Erythroblast (primary cell): Measurements from ENCODE around the gene DDX55.

Source experiments
- GATA1 ChIP-seq: IDR thresholded peaks from 2 replicates; pipeline ENCODE4 v1.6.1; 2011; ENCODE audit warnings: low read depth, mild to moderate bottlenecking, control low read depth, low read length, moderate library complexity
- POLR2A ChIP-seq: IDR thresholded peaks from 2 replicates; pipeline ENCODE4 v1.6.1; 2011; ENCODE audit warnings: mild to moderate bottlenecking, low read length

DNA sequence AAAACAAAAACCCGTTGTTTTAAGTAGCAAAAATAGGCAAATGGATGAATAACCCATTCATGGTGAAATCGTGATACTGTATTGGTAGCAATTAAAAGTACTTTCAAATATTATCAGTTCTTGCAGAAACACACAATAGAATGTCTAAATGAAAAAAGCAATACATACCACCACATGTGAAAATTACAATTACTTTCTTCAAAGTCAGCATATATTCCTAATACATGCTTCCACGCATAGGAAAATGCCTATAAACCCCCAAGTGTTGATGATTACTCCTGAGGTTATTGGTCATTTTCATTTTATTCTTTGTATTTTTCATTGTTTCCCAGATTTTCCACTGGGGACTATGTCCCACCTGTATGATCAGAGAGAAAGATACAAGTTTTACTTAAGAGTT, 15.2 kb downstream of the DDX55 start:
- TF ChIP-seq POLR2A (no peak), GATA1 (no peak)
